ENCODE results near the gene PXN.

Gene PXN

DNA sequence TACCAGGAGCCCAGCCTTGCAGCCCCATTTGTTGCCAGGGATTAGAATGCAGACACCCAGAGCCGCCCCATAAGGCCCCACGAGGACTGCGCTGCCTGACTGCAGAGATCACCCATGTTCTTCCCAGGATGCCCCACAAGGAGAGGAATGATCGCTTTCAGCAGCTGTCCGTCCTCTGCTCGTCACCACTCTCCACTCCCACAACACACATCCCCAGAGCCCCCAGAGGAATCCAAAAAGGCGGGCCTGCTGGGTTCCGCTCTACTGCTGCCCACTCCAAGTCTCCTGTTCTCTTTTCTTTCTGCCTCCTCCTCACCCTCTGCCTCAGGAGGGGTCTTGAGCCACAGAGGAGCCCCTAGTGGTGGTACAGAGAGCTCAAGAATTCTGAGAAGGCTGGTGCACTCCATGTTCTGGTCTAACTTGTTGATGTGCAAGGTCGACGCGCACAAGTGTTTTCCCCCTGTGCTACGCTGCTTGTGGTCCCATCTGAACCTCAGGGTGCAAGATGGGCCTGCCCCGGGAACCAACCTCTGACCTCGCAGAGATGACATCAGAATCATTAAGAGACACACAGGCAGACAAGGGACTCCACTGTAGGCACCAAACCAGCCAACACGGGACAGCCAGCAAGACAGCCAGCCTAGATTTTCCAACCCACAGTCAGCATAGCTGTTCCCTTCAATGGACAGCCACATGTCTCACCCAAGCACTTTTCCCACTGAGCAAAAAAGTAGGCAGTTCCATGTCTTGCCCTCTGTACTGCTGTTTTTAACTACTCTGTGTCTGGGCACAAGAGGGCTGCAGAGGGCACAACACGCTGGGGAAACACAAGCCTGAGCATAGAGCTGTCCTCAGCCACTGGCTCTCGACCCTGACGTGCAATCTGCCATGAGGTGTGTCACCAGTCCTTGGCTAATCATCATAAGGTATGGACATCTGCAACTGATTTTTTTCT lies 29.9 kb downstream of the PXN start (continued):
- TF ChIP-seq INSM2 (tag by site-specific recombination; IDR thresholded peaks at IDR 0.05) (no peak), WT1 (tag by site-specific recombination; IDR thresholded peaks at IDR 0.05) (no peak), ZNF362 (tag by site-specific recombination; IDR thresholded peaks at IDR 0.05) (no peak)
- TF ChIP-seq, protein P1, sequence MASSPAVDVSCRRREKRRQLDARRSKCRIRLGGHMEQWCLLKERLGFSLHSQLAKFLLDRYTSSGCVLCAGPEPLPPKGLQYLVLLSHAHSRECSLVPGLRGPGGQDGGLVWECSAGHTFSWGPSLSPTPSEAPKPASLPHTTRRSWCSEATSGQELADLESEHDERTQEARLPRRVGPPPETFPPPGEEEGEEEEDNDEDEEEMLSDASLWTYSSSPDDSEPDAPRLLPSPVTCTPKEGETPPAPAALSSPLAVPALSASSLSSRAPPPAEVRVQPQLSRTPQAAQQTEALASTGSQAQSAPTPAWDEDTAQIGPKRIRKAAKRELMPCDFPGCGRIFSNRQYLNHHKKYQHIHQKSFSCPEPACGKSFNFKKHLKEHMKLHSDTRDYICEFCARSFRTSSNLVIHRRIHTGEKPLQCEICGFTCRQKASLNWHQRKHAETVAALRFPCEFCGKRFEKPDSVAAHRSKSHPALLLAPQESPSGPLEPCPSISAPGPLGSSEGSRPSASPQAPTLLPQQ (tag by site-specific recombination; IDR thresholded peaks at IDR 0.05) = no peak
- TF ChIP-seq, protein P2, sequence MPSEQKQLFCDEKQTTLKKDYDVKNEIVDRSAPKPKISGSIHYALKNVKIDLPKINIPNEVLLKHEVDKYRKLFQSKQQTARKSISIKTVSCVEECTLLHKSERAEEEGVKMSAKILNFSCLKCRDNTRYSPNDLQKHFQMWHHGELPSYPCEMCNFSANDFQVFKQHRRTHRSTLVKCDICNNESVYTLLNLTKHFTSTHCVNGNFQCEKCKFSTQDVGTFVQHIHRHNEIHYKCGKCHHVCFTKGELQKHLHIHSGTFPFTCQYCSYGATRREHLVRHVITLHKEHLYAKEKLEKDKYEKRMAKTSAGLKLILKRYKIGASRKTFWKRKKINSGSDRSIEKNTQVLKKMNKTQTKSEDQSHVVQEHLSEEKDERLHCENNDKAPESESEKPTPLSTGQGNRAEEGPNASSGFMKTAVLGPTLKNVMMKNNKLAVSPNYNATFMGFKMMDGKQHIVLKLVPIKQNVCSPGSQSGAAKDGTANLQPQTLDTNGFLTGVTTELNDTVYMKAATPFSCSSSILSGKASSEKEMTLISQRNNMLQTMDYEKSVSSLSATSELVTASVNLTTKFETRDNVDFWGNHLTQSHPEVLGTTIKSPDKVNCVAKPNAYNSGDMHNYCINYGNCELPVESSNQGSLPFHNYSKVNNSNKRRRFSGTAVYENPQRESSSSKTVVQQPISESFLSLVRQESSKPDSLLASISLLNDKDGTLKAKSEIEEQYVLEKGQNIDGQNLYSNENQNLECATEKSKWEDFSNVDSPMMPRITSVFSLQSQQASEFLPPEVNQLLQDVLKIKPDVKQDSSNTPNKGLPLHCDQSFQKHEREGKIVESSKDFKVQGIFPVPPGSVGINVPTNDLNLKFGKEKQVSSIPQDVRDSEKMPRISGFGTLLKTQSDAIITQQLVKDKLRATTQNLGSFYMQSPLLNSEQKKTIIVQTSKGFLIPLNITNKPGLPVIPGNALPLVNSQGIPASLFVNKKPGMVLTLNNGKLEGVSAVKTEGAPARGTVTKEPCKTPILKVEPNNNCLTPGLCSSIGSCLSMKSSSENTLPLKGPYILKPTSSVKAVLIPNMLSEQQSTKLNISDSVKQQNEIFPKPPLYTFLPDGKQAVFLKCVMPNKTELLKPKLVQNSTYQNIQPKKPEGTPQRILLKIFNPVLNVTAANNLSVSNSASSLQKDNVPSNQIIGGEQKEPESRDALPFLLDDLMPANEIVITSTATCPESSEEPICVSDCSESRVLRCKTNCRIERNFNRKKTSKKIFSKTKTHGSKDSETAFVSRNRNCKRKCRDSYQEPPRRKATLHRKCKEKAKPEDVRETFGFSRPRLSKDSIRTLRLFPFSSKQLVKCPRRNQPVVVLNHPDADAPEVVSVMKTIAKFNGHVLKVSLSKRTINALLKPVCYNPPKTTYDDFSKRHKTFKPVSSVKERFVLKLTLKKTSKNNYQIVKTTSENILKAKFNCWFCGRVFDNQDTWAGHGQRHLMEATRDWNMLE (tag by site-specific recombination; conservative IDR thresholded peaks at IDR 0.05; ENCODE audit: low read depth) = no peak

GRCh38 chr12:120234643-120235368 lies 30.7 kb downstream of the PXN start:
- no peaks in the 10 kb centered on the region for H3K36me3 ChIP-seq (ENCODE audit: control insufficient read depth in 2 of 2, insufficient read depth in 1 of 2, low read length in 2 of 2)
- H3K27ac ChIP-seq (ENCODE audit: extremely low read depth, low read depth, low read length) = peak overlapping the region; percentile 11; the same call in 1 of the 2 replicates
- POLR2A ChIA-PET = interaction anchor here (0.5 to 2.5 kb wide), 11 partner anchors 9 to 1651 kb away, joined by 3 to 36 read pairs (median 9); partner anchors contain the start of genes PXN, RNU4-1, RNU4-2 and RPLP0
- peaks cover 36% of the 10 kb centered on the region for H3K4me1 ChIP-seq (ENCODE audit: control insufficient read depth, insufficient read depth, low read length)
- no peaks in the 10 kb centered on the region for H3K9me3 ChIP-seq (ENCODE audit: control insufficient read depth, insufficient read depth, low read depth, low read length)
- CTCF ChIA-PET = interaction anchor here (0.5 to 7.7 kb wide), 19 partner anchors 10 to 1082 kb away, joined by 3 to 132 read pairs (median 6); partner anchors contain the start of genes PXN, RPLP0 and SIRT4
- H3K4me3 ChIP-seq (ENCODE audit: low read depth, low read length) = no peak overlapping the region
- TF ChIP-seq BCL11B (tag by site-specific recombination; IDR thresholded peaks at IDR 0.05; ENCODE audit: low read depth) (no peak), HOXD13 (CRISPR knock-in tag; IDR thresholded peaks at IDR 0.05; ENCODE audit: borderline replicate concordance) (no peak), GLI2 (tag by site-specific recombination; IDR thresholded peaks at IDR 0.05; ENCODE audit: borderline replicate concordance, low read depth) (no peak), ZNF24 (tag by site-specific recombination; IDR thresholded peaks at IDR 0.05) (no peak), ZNF175 (tag by site-specific recombination; IDR thresholded peaks at IDR 0.05) (no peak), ZNF324 (tag by site-specific recombination; IDR thresholded peaks at IDR 0.05) (no peak), ZSCAN30 (tag by site-specific recombination; IDR thresholded peaks at IDR 0.05) (0 out of 2 replicates have a peak, but pooled peaks have one; percentile 28)
- TF ChIP-seq, protein P3, sequence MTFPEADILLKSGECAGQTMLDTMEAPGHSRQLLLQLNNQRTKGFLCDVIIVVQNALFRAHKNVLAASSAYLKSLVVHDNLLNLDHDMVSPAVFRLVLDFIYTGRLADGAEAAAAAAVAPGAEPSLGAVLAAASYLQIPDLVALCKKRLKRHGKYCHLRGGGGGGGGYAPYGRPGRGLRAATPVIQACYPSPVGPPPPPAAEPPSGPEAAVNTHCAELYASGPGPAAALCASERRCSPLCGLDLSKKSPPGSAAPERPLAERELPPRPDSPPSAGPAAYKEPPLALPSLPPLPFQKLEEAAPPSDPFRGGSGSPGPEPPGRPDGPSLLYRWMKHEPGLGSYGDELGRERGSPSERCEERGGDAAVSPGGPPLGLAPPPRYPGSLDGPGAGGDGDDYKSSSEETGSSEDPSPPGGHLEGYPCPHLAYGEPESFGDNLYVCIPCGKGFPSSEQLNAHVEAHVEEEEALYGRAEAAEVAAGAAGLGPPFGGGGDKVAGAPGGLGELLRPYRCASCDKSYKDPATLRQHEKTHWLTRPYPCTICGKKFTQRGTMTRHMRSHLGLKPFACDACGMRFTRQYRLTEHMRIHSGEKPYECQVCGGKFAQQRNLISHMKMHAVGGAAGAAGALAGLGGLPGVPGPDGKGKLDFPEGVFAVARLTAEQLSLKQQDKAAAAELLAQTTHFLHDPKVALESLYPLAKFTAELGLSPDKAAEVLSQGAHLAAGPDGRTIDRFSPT (tag by site-specific recombination; IDR thresholded peaks at IDR 0.05) = no peak
- TF ChIP-seq, protein P4, sequence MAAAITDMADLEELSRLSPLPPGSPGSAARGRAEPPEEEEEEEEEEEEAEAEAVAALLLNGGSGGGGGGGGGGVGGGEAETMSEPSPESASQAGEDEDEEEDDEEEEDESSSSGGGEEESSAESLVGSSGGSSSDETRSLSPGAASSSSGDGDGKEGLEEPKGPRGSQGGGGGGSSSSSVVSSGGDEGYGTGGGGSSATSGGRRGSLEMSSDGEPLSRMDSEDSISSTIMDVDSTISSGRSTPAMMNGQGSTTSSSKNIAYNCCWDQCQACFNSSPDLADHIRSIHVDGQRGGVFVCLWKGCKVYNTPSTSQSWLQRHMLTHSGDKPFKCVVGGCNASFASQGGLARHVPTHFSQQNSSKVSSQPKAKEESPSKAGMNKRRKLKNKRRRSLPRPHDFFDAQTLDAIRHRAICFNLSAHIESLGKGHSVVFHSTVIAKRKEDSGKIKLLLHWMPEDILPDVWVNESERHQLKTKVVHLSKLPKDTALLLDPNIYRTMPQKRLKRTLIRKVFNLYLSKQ (tag by site-specific recombination; IDR thresholded peaks at IDR 0.05; ENCODE audit: borderline replicate concordance) = no peak
- TF ChIP-seq, protein P5, sequence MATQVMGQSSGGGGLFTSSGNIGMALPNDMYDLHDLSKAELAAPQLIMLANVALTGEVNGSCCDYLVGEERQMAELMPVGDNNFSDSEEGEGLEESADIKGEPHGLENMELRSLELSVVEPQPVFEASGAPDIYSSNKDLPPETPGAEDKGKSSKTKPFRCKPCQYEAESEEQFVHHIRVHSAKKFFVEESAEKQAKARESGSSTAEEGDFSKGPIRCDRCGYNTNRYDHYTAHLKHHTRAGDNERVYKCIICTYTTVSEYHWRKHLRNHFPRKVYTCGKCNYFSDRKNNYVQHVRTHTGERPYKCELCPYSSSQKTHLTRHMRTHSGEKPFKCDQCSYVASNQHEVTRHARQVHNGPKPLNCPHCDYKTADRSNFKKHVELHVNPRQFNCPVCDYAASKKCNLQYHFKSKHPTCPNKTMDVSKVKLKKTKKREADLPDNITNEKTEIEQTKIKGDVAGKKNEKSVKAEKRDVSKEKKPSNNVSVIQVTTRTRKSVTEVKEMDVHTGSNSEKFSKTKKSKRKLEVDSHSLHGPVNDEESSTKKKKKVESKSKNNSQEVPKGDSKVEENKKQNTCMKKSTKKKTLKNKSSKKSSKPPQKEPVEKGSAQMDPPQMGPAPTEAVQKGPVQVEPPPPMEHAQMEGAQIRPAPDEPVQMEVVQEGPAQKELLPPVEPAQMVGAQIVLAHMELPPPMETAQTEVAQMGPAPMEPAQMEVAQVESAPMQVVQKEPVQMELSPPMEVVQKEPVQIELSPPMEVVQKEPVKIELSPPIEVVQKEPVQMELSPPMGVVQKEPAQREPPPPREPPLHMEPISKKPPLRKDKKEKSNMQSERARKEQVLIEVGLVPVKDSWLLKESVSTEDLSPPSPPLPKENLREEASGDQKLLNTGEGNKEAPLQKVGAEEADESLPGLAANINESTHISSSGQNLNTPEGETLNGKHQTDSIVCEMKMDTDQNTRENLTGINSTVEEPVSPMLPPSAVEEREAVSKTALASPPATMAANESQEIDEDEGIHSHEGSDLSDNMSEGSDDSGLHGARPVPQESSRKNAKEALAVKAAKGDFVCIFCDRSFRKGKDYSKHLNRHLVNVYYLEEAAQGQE (tag by site-specific recombination; IDR thresholded peaks at IDR 0.05) = no peak

Measured in HEK293 (cell line).